Measurements from ENCODE around the gene GSTO1.

DNA sequence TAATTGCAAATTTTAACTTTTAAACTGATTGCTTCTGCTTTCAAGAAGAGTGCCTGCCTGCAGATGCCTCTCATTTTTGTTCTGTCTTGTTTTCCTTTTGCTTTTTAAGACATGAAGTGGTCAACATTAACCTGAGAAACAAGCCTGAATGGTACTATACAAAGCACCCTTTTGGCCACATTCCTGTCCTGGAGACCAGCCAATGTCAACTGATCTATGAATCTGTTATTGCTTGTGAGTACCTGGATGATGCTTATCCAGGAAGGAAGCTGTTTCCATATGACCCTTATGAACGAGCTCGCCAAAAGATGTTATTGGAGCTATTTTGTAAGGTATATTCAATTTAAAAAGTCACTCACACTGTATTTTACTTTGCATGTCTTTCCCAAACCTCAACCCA, 23.1 kb downstream of the GSTO1 start:
- TF ChIP-seq, protein P1, sequence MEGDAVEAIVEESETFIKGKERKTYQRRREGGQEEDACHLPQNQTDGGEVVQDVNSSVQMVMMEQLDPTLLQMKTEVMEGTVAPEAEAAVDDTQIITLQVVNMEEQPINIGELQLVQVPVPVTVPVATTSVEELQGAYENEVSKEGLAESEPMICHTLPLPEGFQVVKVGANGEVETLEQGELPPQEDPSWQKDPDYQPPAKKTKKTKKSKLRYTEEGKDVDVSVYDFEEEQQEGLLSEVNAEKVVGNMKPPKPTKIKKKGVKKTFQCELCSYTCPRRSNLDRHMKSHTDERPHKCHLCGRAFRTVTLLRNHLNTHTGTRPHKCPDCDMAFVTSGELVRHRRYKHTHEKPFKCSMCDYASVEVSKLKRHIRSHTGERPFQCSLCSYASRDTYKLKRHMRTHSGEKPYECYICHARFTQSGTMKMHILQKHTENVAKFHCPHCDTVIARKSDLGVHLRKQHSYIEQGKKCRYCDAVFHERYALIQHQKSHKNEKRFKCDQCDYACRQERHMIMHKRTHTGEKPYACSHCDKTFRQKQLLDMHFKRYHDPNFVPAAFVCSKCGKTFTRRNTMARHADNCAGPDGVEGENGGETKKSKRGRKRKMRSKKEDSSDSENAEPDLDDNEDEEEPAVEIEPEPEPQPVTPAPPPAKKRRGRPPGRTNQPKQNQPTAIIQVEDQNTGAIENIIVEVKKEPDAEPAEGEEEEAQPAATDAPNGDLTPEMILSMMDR (IDR thresholded peaks at IDR 0.05) = no peak
- TF ChIP-seq POLR2A (IDR thresholded peaks at IDR 0.05) = no peak

Measured in heart left ventricle (tissue), 13 donors.